IMR-90 (cell line): ENCODE data around the gene HACD4. TPM values are rescaled to one million over a fixed set of nuclear protein-coding genes. Genes with fewer than 3 reads are reported as not detected.
A peak's percentile ranks its signal among the peaks of the same experiment; 100 is the strongest.

Source experiments
- ATAC-seq: fragments of 200-7000 bp; cut with Tn5 transposase; 2 replicates; pipeline ENCODE4 v1.9.1; 2020; ENCODE audit warnings: low read depth, mild to moderate bottlenecking, moderate library complexity
- BruUV-seq: library from RNA; stranded (reverse); fragments of 400-500 nt; replicated peaks from 2 replicates; lab custom pipeline; 2021; lab: Mats Ljungman, UMichigan
- CTCF ChIA-PET: fragments of 300-600 bp; formaldehyde crosslinking; extraction: SDS; loops from one replicate; lab custom pipeline; 2021; ENCODE audit warnings: antibody characterized with exemption; lab: Yijun Ruan, JAX
- POLR2A ChIA-PET: fragments of 300-600 bp; sonication (Branson Sonifier 250); formaldehyde crosslinking; loops from one replicate; lab custom pipeline; 2022; ENCODE audit warnings: antibody characterized with exemption; ENCODE audit not compliant: unreplicated experiment; lab: Charles Lee
- DNase-seq: peaks from one replicate; pipeline ENCODE4 v3.0.0; 2013
- H2AFZ ChIP-seq: replicated peaks from 2 replicates; pipeline ENCODE3; 2013; ENCODE audit warnings: low read length, mild to moderate bottlenecking; ENCODE audit not compliant: poor library complexity
- H2AK5ac ChIP-seq: 2 replicates; pipeline ENCODE4 v1.6.1; 2013; ENCODE audit warnings: low read depth, low read length, inconsistent platforms
- H2AK9ac ChIP-seq: replicated peaks from 2 replicates; pipeline ENCODE3; 2013; ENCODE audit warnings: mild to moderate bottlenecking, low read depth, low read length, moderate library complexity; ENCODE audit not compliant: poor library complexity
- H2BK120ac ChIP-seq: 2 replicates; pipeline ENCODE4 v1.6.1; 2013; ENCODE audit warnings: low read depth, low read length, inconsistent platforms
- H2BK15ac ChIP-seq: 3 replicates; pipeline ENCODE4 v1.6.1; 2013; ENCODE audit warnings: low read depth, low read length, inconsistent platforms
- H2BK20ac ChIP-seq: 2 replicates; pipeline ENCODE4 v1.6.1; 2013; ENCODE audit warnings: low read depth, mild to moderate bottlenecking, inconsistent platforms, low read length, moderate library complexity
- H2BK5ac ChIP-seq: 2 replicates; pipeline ENCODE4 v1.6.1; 2013; ENCODE audit warnings: mild to moderate bottlenecking, low read depth, low read length, inconsistent platforms; ENCODE audit not compliant: poor library complexity, severe bottlenecking
- H3K14ac ChIP-seq: replicated peaks from 2 replicates; pipeline ENCODE4 v1.6.1; 2013; ENCODE audit warnings: low read depth, low read length, inconsistent platforms
- H3K18ac ChIP-seq: 2 replicates; pipeline ENCODE4 v1.6.1; 2013; ENCODE audit warnings: low read depth, low read length, control low read depth
- H3K23ac ChIP-seq: 2 replicates; pipeline ENCODE4 v1.6.1; 2013; ENCODE audit warnings: low read depth, low read length, inconsistent platforms
- H3K27ac ChIP-seq: 2 replicates; pipeline ENCODE4 v1.5.1; 2013; ENCODE audit warnings: mild to moderate bottlenecking, control low read depth, low read length; ENCODE audit not compliant: insufficient read depth
- H3K27me3 ChIP-seq: 2 replicates; pipeline ENCODE4 v1.6.1; 2013; ENCODE audit warnings: low read length; ENCODE audit not compliant: control insufficient read depth, insufficient read depth
- H3K36me3 ChIP-seq: 2 replicates; pipeline ENCODE4 v1.6.1; 2013; ENCODE audit warnings: low read length, mixed read lengths; ENCODE audit not compliant: control insufficient read depth, insufficient read depth
- H3K4ac ChIP-seq: 2 replicates; pipeline ENCODE4 v1.6.1; 2013; ENCODE audit warnings: low read depth, low read length, inconsistent platforms
- H3K4me1 ChIP-seq: 2 replicates; pipeline ENCODE4 v1.6.1; 2013; ENCODE audit warnings: low read length, mixed read lengths; ENCODE audit not compliant: control insufficient read depth, insufficient read depth
- H3K4me2 ChIP-seq: 2 replicates; pipeline ENCODE4 v1.6.1; 2013; ENCODE audit warnings: low read depth, mild to moderate bottlenecking, control low read depth, low read length, moderate library complexity
- H3K4me3 ChIP-seq: 2 replicates; pipeline ENCODE4 v1.5.1; 2013; ENCODE audit warnings: low read depth, mild to moderate bottlenecking, control low read depth, low read length, moderate library complexity; ENCODE audit not compliant: insufficient read depth
- H3K56ac ChIP-seq: 2 replicates; pipeline ENCODE4 v1.6.1; 2013; ENCODE audit warnings: low read length, inconsistent platforms; ENCODE audit not compliant: insufficient read depth; ENCODE audit errors: extremely low read depth
- H3K79me1 ChIP-seq, 2 experiments: 2 replicates each; pipeline ENCODE4 v1.6.1; 2013; ENCODE audit warnings: low read length in 2 of 2, inconsistent platforms in 1 of 2, low read depth in 1 of 2
- H3K9ac ChIP-seq: 2 replicates; pipeline ENCODE4 v1.6.1; 2013; ENCODE audit warnings: low read depth, low read length, control low read depth
- H3K9me1 ChIP-seq: 2 replicates; pipeline ENCODE4 v1.6.1; 2013; ENCODE audit warnings: low read length, inconsistent platforms; ENCODE audit not compliant: insufficient read depth
- H3K9me3 ChIP-seq: 2 replicates; pipeline ENCODE4 v1.6.1; 2013; ENCODE audit warnings: low read length; ENCODE audit not compliant: control insufficient read depth, insufficient read depth
- H4K20me1 ChIP-seq: 2 replicates; pipeline ENCODE4 v1.6.1; 2013; ENCODE audit warnings: low read length, inconsistent platforms; ENCODE audit not compliant: insufficient read depth
- H4K5ac ChIP-seq: 2 replicates; pipeline ENCODE4 v1.6.1; 2013; ENCODE audit warnings: mild to moderate bottlenecking, low read depth, low read length, control low read depth
- H4K8ac ChIP-seq, 2 experiments: 2 replicates each; pipeline ENCODE4 v1.6.1; 2013; ENCODE audit warnings: low read depth in 2 of 2, low read length in 2 of 2, control low read depth in 1 of 2, inconsistent platforms in 1 of 2
- H4K91ac ChIP-seq: 2 replicates; pipeline ENCODE4 v1.6.1; 2013; ENCODE audit warnings: low read depth, low read length, inconsistent platforms; ENCODE audit not compliant: insufficient read depth
- BHLHE40 ChIP-seq: fragments of 150-350 bp; IDR thresholded peaks from 2 replicates; pipeline ENCODE4 v1.6.1; 2016; ENCODE audit warnings: mild to moderate bottlenecking, low read depth, low read length
- CHD1 ChIP-seq: IDR thresholded peaks from 2 replicates; pipeline ENCODE4 v1.6.1; 2012; ENCODE audit warnings: low read depth, low read length, improper control_type of control experiment
- CTCF ChIP-seq: conservative IDR thresholded peaks from 2 replicates; pipeline ENCODE4 v1.5.1; 2012; ENCODE audit warnings: mild to moderate bottlenecking, low read depth, low read length, improper control_type of control experiment
- ELK1 ChIP-seq: fragments of 150-350 bp; IDR thresholded peaks from 2 replicates; pipeline ENCODE4 v1.6.1; 2016; ENCODE audit warnings: low read depth, mild to moderate bottlenecking, low read length, moderate library complexity, borderline replicate concordance
- FOS ChIP-seq: fragments of 150-350 bp; IDR thresholded peaks from 2 replicates; pipeline ENCODE4 v1.6.1; 2016; ENCODE audit warnings: low read depth, low read length
- MAFK ChIP-seq: IDR thresholded peaks from 2 replicates; pipeline ENCODE4 v1.6.1; 2012; ENCODE audit warnings: low read depth, low read length, improper control_type of control experiment
- MAZ ChIP-seq: IDR thresholded peaks from 2 replicates; pipeline ENCODE4 v1.6.1; 2012; ENCODE audit warnings: low read depth, mild to moderate bottlenecking, low read length, improper control_type of control experiment, moderate library complexity, borderline replicate concordance
- POLR2A ChIP-seq: IDR thresholded peaks from 2 replicates; pipeline ENCODE4 v1.6.1; 2012; ENCODE audit warnings: mild to moderate bottlenecking, low read depth, low read length
- RAD21 ChIP-seq: IDR thresholded peaks from 2 replicates; pipeline ENCODE4 v1.6.1; 2012; ENCODE audit warnings: low read length, improper control_type of control experiment
- RFX5 ChIP-seq: IDR thresholded peaks from 2 replicates; pipeline ENCODE4 v1.8.0; 2012; ENCODE audit warnings: low read depth, mild to moderate bottlenecking, low read length, moderate library complexity
- SMC3 ChIP-seq: fragments of 150-350 bp; IDR thresholded peaks from 2 replicates; pipeline ENCODE4 v1.6.1; 2016; ENCODE audit warnings: low read depth, mild to moderate bottlenecking, antibody characterized with exemption, low read length, moderate library complexity
- WGBS, 2 experiments: methylation state at CpG; one replicate each; pipeline versions ENCODE4 v1.1.5 to v1.1.7; 2013; ENCODE audit warnings: missing lambda C conversion rate in 2 of 2; ENCODE audit not compliant: insufficient read length in 1 of 2; ENCODE audit errors: extremely low coverage in 2 of 2; 5-methylcytosine and 5-hydroxymethylcytosine counted together
- dilution Hi-C: fragments of 300-500 bp; cut with HindIII; formaldehyde crosslinking; loops from one replicate; pipeline ENCODE4 v1.14.3; 2018; ENCODE audit warnings: low sequenced_read_pairs; ENCODE audit not compliant: unreplicated experiment
- in situ Hi-C: fragments of 300-500 bp; cut with MboI; formaldehyde crosslinking; loops from 3 replicates; pipeline ENCODE4 v1.14.3; 2019; ENCODE audit warnings: low sequenced_read_pairs, inconsistent platforms, mixed read lengths
- intact Hi-C: fragments of 100-400 bp; cut with micrococcal nuclease; formaldehyde crosslinking; loops from 2 replicates; pipeline ENCODE4 v1.10.0; 2022
- polyA plus RNA-seq, 3 experiments: library from polyadenylated mRNA; depleted of rRNA; stranded (reverse); fragments of >200 nt; gene quantifications; 2 replicates each; pipeline ENCODE4 v1.2.3, GENCODE V29; 2012; ENCODE audit warnings: low replicate concordance in 1 of 3
- total RNA-seq: library from RNA; depleted of rRNA; stranded (reverse); fragments of >200 nt; gene quantifications from 2 replicates; pipeline ENCODE4 v1.2.3, GENCODE V29; 2012
- TF ChIP-seq, protein P1 (sequence below): fragments of 150-350 bp; IDR thresholded peaks from 2 replicates; pipeline ENCODE4 v1.6.1; 2017; ENCODE audit warnings: mild to moderate bottlenecking, antibody characterized with exemption, low read length, low read depth

HACD4 gene
- total and polyA plus RNA-seq, 2 of the 4 experiments (the other 2 are of a cell fraction): 1.9 to 2.2 TPM

GRCh38 chr9:21056931-21057330, 25.5 kb upstream of the HACD4 start:
- no peak overlapping the region for H2AK5ac ChIP-seq
- no peak overlapping the region for H2AFZ ChIP-seq
- no TSS peak for BruUV-seq
- intact Hi-C loops (no loop called here), dilution Hi-C loops (no loop called here), in situ Hi-C loops (no loop called here)
- no peaks in the 10 kb centered on the region for H3K9me1 ChIP-seq
- no peak overlapping the region for H2AK9ac ChIP-seq
- H4K91ac ChIP-seq: no peak overlapping the region
- H3K36me3 ChIP-seq: no peaks in the 10 kb centered on the region
- no peaks in the 10 kb centered on the region for H3K4me1 ChIP-seq
- H3K9me3 ChIP-seq: no peaks in the 10 kb centered on the region
- no peak for TF ChIP-seq FOS
- TF ChIP-seq BHLHE40: no peak
- no peak for TF ChIP-seq ELK1
- no peak for TF ChIP-seq MAFK
- TF ChIP-seq, protein P1, sequence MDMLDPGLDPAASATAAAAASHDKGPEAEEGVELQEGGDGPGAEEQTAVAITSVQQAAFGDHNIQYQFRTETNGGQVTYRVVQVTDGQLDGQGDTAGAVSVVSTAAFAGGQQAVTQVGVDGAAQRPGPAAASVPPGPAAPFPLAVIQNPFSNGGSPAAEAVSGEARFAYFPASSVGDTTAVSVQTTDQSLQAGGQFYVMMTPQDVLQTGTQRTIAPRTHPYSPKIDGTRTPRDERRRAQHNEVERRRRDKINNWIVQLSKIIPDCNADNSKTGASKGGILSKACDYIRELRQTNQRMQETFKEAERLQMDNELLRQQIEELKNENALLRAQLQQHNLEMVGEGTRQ: no peak
- no peak for TF ChIP-seq POLR2A
- no peak for TF ChIP-seq CTCF
- no peak for TF ChIP-seq CHD1
- no peak for TF ChIP-seq RAD21
- no peak for TF ChIP-seq SMC3
- no peak for TF ChIP-seq RFX5
- TF ChIP-seq MAZ: no peak
- H3K14ac ChIP-seq: no peak overlapping the region
- no peak overlapping the region for H2BK5ac ChIP-seq
- no peak for ATAC-seq
- no peak overlapping the region for H3K4me2 ChIP-seq
- H4K5ac ChIP-seq: no peak overlapping the region
- no peak overlapping the region for H3K4me3 ChIP-seq
- DNase-seq: peak; percentile 49
- H3K4ac ChIP-seq: no peak overlapping the region
- no peak overlapping the region for H3K56ac ChIP-seq
- no peak overlapping the region for H3K18ac ChIP-seq
- POLR2A ChIA-PET: no interaction called here
- no CpG with 5 or more reads among the region's 1 CpG for WGBS, 2 experiments
- H3K23ac ChIP-seq: no peak overlapping the region
- H2BK20ac ChIP-seq: no peak overlapping the region
- no peak overlapping the region for H2BK15ac ChIP-seq
- H3K27me3 ChIP-seq: no peaks in the 10 kb centered on the region
- no peaks in the 10 kb centered on the region for H4K20me1 ChIP-seq
- H2BK120ac ChIP-seq: no peak overlapping the region
- H3K79me1 ChIP-seq: no peaks in the 10 kb centered on the region
- no peak overlapping the region for H3K27ac ChIP-seq
- CTCF ChIA-PET: no interaction called here
- no peak overlapping the region for H3K9ac ChIP-seq
- H4K8ac ChIP-seq: no peak overlapping the region
